ENCODE data around the gene GRK5. TPM values are rescaled to one million over a fixed set of nuclear protein-coding genes. Genes with fewer than 3 reads are reported as not detected.
"Not testable (repeated sequence)": the region's sequence is repeated elsewhere in the genome, so short reads cannot be mapped to it uniquely, and the experiment has no call there.

Gene GRK5
- total RNA-seq, 1 donor from 2014 or later: 93.1 TPM

GRCh38 chr10:119248184-119248583, 40.8 kb downstream of the GRK5 start:
- DNase-seq (ENCODE audit: extremely low read depth, low read depth, low spot score): no peak

- no peak for DNase-seq (ENCODE audit: extremely low read depth, low read depth, low spot score)
Measured at GRCh38 chr10:119248681-119249080, 41.3 kb downstream of the GRK5 start.

DNA sequence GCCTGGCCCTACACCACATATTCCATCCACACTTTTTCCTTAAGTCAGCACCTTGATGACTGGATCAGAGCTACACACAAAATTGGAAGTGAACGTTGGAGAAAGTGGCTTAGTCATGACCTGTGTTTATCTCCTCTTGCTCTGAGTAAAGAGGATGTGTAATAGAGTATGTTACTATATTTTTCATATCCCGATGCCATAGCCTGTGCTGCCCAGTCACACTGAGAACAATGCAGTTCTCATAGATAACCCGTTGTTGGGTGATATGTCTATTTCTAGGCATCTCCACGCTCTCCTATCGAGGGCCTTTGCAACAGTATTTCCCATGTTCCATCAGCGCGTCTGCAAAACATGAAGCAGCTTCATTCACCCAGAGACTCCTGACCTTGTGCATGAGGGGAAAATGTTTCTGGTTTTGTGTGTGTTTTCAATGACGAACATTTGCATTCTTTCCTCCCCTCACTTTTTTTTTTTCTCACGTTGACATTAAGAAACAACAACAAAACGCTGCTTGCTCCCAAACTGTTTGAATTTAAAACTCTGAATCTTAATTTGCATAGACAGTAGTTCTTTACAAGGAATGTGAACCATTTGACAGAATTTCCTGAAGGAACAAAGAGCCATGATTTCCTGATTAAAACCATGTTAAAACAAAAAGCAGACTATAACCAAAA, 43.4 kb downstream of the GRK5 start:
- no peak for DNase-seq (ENCODE audit: extremely low read depth, low read depth, low spot score)

- DNase-seq (ENCODE audit: extremely low read depth, low read depth, low spot score): no peak
Measured at GRCh38 chr10:119251315-119251708, 43.9 kb downstream of the GRK5 start.

- DNase-seq (ENCODE audit: extremely low read depth, low read depth, low spot score): no peak
Measured at GRCh38 chr10:119252051-119252465, 44.7 kb downstream of the GRK5 start.

DNA sequence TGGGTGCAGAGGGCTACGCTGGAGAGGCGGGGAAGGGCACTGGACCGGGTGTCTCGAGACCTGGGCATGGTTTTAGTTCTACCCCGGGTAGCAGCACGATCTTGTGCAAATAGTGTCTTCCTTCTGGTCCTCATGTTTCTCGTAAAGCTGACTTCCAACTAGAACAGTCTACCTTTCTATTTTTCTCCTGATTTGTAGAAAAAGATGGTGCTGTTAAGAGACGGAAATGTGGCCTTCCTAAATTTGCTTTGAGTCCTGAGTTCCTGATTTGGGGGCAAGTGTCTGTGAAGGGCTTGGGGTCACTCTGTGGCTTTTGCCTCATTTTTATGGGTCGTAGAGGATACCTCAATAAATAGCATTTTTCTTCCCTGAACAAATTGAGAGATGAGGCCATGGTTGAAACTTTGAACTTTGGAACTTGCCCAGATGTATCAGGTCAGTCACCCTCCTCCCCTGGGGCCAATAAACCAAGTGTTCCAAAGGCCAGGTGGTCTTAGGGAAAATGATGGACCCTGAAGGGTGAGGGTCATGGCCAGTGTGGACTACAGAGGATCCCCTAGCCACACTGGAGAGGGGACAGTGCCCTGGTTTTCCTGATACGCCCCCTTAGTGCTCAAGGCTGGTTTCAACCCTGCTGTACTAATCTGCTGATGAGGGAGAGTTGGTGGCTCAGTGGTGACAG, 45.2 kb downstream of the GRK5 start:
- no peak for DNase-seq (ENCODE audit: extremely low read depth, low read depth, low spot score)

DNA sequence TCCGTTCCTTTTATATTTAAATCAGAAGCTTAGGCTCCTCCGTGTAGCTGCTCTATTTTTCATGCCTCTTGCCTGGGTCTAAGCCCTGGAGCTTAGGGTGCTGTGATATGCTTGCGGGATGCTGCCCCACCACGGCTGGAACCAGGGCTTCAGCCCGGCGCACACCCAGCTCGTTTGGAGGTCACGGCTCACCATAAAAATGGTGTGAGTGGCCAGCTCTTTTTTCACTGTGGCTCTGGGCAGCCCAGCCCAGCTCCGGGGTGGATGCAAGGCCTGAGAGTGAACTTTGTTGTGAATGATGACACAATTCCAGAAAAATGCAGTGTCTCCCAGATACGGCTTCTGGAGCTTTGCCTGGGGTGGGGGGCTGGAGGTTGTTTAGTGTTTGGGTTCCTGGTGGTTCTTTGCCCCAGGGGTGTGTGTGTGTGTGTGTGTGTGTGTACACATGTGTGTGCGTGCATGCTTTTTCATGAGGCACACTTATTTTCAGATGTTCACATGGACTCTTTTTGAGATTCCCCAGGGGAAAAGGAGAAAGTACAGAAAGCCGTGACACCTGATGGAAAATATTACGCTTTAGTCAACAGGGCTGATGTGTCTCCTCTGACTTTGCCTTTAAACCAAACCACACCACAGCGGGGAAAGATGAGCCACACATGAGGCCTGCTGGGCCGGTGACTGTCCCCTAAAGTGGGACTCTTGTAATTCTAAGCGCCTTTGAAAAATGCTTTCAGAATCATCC, 46.2 kb downstream of the GRK5 start:
- no peak for DNase-seq (ENCODE audit: extremely low read depth, low read depth, low spot score)

- DNase-seq (ENCODE audit: extremely low read depth, low read depth, low spot score): no peak
Measured at GRCh38 chr10:119254335-119254734, 47.0 kb downstream of the GRK5 start.

DNA sequence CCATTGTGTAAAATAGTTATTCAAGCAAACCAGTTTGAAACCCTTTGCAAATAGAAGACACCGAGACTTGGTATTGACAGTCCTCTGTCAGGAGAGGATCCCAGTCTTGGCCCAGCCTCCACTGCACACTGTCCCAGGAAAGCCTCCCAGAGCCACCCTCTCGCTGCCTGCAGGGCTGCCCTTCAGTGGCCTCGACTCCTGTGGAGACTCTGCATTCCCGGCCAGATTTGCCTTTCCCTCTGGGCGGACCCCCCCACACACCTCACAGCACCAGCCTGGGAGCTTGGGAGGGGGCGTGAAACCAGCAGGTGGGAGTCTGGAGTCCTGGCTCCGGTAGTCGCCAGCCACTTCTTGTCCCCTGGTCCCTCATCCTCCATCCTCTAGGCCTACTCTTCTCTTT, 48.7 kb downstream of the GRK5 start:
- no peak for DNase-seq (ENCODE audit: extremely low read depth, low read depth, low spot score)

- DNase-seq (ENCODE audit: extremely low read depth, low read depth, low spot score): no peak
Measured at GRCh38 chr10:119256897-119257296, 49.5 kb downstream of the GRK5 start.

DNA sequence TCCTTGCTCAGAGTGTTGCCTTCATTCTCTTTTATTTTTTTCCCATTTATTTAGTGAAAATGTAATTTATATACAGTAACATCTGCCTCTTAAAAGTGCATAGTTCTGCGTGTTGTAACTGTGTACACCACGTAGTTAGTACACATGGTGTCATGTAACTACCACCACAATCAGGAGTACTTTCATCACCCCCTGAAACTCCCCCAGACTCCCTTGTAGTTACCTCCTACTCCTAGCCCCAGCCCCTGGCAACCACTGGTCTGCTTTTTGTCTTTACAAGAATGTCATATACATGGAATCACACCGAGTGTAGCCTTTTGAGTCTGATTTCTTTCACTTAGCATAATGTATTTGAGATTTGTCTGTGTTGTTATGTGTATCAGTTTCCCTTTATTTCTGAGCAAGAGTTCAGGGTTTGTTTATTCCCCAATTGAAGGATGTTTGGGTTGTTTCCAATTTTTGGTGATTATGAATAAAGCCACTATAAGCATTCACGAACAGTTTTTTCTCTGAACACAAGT, 50.6 kb downstream of the GRK5 start:
- DNase-seq (ENCODE audit: extremely low read depth, low read depth, low spot score): no peak

DNA sequence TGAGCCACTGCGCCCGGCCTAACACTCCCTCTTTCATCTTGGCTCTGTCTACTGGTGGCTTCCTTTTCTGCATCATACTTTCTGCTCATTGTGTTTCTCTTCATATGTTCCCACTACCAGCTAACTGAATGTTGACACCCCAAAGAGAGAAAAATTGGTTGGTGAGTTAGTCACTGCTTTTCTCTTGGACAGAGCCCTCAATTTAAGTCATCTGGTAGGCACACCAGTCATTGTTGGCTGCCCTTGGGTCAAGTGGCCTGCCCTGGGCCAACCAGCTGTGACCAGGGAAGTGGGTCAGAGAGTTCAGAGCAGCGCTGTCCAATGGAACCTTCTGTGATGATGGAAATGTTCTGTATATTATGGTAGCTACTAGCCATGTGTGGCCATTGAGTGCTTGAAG, 52.0 kb downstream of the GRK5 start:
- DNase-seq (ENCODE audit: extremely low read depth, low read depth, low spot score): no peak

DNA sequence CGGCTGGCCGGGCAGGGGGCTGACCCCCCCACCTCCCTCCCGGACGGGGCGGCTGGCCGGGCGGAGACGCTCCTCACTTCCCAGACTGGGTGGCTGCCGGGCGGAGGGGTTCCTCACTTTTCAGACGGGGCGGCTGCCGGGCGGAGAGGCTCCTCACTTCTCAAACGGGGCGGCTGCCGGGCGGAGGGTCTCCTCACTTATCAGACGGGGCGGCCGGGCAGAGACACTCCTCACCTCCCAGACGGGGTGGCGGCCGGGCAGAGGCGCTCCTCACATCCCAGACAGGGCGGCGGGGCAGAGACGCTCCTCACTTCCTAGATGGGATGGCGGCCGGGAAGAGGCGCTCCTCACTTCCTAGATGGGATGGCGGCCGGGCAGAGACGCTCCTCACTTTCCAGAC, 53.6 kb downstream of the GRK5 start:
- not testable (repeated sequence) for DNase-seq (ENCODE audit: extremely low read depth, low read depth, low spot score)

DNA sequence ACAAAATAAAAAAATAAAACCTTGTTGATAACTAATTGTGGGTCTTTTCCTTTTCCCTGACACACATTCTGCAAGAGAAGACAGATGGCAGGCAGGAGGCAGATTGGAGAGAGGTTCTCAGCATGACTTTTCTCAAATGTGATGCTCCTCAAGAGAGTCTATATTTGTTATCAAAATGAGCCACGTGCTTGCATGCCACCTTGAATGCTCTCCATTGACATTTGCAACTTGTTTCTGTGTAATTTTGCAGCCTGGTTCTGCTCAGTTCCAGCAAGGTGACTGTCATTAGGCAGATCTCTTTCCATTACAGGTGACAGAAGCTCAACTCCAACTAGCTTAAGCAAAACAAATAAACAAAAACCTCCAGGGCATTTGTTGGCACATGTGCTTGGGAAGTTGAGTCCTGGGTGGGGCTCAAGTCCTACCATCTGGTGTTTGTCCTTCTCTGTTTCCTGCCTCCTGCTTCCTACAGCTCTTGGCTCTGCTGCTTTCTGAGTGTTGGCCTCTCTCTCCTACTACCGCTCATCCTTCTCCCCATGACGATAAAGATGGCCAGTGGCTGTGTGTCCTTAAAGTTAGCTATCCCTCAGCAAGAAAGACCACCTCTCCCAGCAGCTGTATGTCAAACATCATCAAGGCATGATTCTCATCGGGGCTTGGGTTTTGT, 56.7 kb downstream of the GRK5 start:
- DNase-seq (ENCODE audit: extremely low read depth, low read depth, low spot score): peak; percentile 22

DNA sequence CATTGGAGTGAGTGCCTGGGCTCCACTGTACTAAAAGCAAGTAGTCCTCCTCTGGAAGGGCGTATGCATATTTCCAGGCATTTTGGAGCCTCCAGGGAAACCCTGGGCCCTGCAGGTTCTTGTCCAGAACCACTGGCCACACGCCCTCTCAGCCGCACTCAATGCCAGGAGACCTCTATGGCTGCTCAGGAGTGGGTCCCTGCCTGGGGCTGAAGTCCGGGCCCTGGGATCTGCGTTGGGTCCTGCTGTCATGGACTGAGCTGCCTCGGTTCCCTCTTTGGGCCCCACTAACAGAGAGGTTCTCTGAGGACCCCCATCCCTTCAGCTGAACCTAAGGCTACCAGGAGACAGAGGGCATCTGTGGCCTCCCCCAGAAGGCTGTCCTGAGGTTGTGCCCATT, 58.3 kb downstream of the GRK5 start:
- no peak for DNase-seq (ENCODE audit: extremely low read depth, low read depth, low spot score)

DNA sequence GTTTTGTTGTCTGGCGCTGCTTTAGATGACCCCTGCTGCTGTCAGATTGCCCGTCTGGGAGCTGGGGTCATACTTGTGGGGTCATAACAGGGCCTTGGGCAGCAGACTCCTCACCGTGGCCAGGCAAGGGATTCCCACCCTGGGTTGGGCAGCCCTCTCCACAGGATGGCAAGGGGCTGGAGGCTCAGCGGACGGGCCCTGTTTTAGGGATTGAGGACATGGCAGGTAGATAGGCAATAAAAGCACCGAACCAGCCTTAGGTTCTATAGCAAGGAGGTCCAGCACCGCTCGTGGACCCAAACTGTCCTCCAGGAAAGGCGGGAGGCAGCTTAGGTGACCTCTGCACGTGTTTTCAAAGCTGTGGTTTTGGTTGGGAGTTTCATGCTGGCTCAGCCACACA, 60.0 kb downstream of the GRK5 start:
- no peak for DNase-seq (ENCODE audit: extremely low read depth, low read depth, low spot score)

GRCh38 chr10:119268428-119268827, 61.1 kb downstream of the GRK5 start:
- no peak for DNase-seq (ENCODE audit: extremely low read depth, low read depth, low spot score)

DNA sequence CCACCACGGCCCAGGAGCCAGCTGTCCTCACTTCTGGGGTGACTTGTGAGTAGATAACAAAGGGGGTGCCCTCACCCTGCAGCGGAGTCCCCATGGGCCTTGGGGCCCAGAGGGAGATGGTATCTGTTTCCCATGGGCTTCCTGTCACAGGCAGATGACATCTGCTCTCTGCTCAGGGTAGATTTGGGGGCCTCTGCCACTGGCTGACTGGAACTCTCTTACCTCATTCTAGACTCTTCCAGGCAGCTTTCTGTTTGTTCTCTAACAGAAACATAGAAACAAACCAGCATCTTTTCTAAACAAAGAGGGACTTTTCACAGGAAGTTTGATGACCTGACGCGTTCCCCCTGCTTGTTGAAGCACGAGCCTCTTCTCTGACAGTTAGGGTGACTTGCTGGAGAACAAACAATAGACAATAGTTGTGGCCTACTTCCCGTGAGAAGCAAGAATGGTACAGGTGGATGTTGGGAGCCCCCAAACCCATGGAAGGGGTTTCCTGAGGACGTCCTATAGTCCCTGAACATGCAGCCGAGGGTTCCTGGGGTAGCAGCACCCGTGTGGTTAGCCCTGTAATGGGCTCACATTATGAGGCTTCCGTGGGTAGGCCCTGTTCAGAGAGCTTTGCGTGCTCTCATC, 61.6 kb downstream of the GRK5 start:
- DNase-seq (ENCODE audit: extremely low read depth, low read depth, low spot score): peak; percentile 31

DNA sequence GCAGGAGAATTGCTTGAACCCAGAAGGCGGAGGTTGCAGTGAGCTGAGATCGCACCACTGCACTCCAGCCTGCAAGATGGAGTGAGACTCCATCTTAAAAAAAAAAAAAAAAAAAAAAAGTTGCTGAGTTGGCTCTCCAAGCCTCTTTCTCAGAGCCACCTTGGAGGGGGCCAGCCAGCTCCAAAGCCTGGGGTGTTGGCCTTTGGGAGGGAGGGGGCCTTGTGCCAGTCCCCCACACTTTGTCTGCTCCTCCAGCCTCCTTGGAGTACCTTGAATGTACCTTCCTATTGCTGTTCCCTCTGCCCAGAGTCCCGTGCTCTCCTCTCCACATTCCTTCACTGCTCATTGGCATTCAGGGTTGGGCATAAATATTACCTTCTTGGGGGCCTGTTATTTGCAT, 62.4 kb downstream of the GRK5 start:
- no peak for DNase-seq (ENCODE audit: extremely low read depth, low read depth, low spot score)

DNA sequence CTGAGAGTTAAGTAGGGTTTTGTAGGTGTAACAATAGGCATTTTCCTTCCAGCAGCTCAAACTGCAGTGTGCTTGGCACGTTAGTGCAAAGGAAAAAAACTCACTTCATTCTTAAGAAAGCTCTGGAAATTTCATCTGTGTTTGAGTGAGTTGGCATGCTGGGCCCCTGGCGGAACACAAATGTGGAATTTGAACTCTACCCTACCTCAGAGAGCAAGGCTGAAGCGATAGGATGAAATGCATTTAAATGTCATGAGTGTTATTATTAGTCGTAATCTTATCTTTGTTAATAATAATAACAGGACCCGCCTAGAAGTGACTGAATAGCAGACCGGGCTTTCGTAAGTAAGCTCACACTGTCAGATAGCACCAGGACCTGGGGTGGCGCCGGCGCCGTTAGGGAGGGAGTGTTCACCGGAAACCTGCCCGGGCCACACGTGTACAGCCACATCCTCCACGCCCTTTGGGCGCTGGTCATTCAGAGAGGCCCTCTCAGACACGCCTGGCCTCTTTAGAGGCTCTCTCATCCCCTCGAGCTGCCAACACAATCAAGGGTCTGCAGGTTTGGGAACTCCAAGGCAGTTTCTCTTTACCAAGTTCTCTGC, 63.5 kb downstream of the GRK5 start:
- DNase-seq (ENCODE audit: extremely low read depth, low read depth, low spot score): no peak
